Panc1 (cell line): ENCODE measurements around the gene KLRC4. TPM values are rescaled to one million over a fixed set of nuclear protein-coding genes. Genes with fewer than 3 reads are reported as not detected.

ENCODE experiments used
- ATAC-seq: fragments of 200-7000 bp; cut with Tn5 transposase; 2 replicates; pipeline ENCODE4 v1.9.1; 2020; ENCODE audit warnings: mild to moderate bottlenecking, moderate library complexity
- BruUV-seq: library from RNA; stranded (reverse); fragments of 400-500 nt; replicated peaks from 2 replicates; lab custom pipeline; 2021; lab: Mats Ljungman, UMichigan
- CTCF ChIA-PET: fragments of 300-600 bp; sonication (Branson Sonifier 250); formaldehyde crosslinking; loops from one replicate; lab custom pipeline; 2022; ENCODE audit warnings: antibody characterized with exemption; lab: Charles Lee
- POLR2A ChIA-PET: fragments of 300-600 bp; sonication (Branson Sonifier 250); formaldehyde crosslinking; loops from one replicate; lab custom pipeline; 2022; ENCODE audit warnings: antibody characterized with exemption; lab: Charles Lee
- DNase-seq: peaks from one replicate; pipeline ENCODE4 v3.0.0-alpha.2; 2010; ENCODE audit warnings: low read depth, low spot score
- H3K27ac ChIP-seq: 2 replicates; pipeline ENCODE4 v1.5.1; 2011; ENCODE audit warnings: mild to moderate bottlenecking, low read length, inconsistent platforms
- H3K27me3 ChIP-seq: fragments of 200-500 bp; sonication (Bioruptor generic); 2 replicates; pipeline ENCODE4 v1.6.0; 2014; ENCODE audit warnings: low read length, inconsistent platforms; ENCODE audit not compliant: control insufficient read depth, insufficient read depth
- H3K36me3 ChIP-seq: fragments of 200-500 bp; sonication (Bioruptor generic); 2 replicates; pipeline ENCODE4 v1.5.1; 2014; ENCODE audit warnings: inconsistent platforms, mild to moderate bottlenecking, low read length, moderate library complexity; ENCODE audit not compliant: control insufficient read depth, insufficient read depth
- H3K4me1 ChIP-seq: 2 replicates; pipeline ENCODE4 v1.5.1; 2011; ENCODE audit warnings: inconsistent platforms, mild to moderate bottlenecking, low read length, moderate library complexity; ENCODE audit not compliant: control insufficient read depth, insufficient read depth
- H3K4me3 ChIP-seq, 2 experiments: 2 replicates each; pipeline ENCODE4 v1.5.1; 2011 to 2012; ENCODE audit warnings: low read depth in 2 of 2, low read length in 2 of 2, mild to moderate bottlenecking in 2 of 2, inconsistent platforms in 1 of 2, moderate library complexity in 1 of 2
- H3K9me3 ChIP-seq: fragments of 200-500 bp; sonication (Bioruptor generic); 2 replicates; pipeline ENCODE4 v1.5.1; 2014; ENCODE audit warnings: low read depth, mild to moderate bottlenecking, inconsistent platforms, low read length, moderate library complexity; ENCODE audit not compliant: control insufficient read depth, insufficient read depth
- POLR2AphosphoS5 ChIP-seq: IDR thresholded peaks from 2 replicates; pipeline ENCODE4 v1.6.1; 2012; ENCODE audit warnings: mild to moderate bottlenecking, low read depth, low read length, moderate library complexity
- SIN3A ChIP-seq: IDR thresholded peaks from 2 replicates; pipeline ENCODE4 v1.6.1; 2012; ENCODE audit warnings: low read depth, mild to moderate bottlenecking, low read length, moderate library complexity, borderline replicate concordance; ENCODE audit not compliant: insufficient read depth
- TCF7L2 ChIP-seq: IDR thresholded peaks from 2 replicates; pipeline ENCODE4 v1.6.1; 2011; ENCODE audit warnings: mild to moderate bottlenecking, low read depth, low read length, inconsistent platforms
- in situ Hi-C: cut with HindIII; loops from 2 replicates; pipeline ENCODE4 v1.10.0; 2016; ENCODE audit warnings: low sequenced_read_pairs, low pct_unique_long_range_greater_than_20kb
- intact Hi-C: fragments of 100-400 bp; cut with micrococcal nuclease; formaldehyde crosslinking; loops from one replicate; pipeline ENCODE4 v1.10.0; 2022; ENCODE audit not compliant: unreplicated experiment
- total RNA-seq: library from RNA; stranded (reverse); gene quantifications from one replicate; pipeline ENCODE4 v1.2.1, GENCODE V29; 2021; ENCODE audit not compliant: unreplicated experiment
- TF ChIP-seq, protein P1 (sequence below), 2 experiments: IDR thresholded peaks; 2 replicates each; pipeline ENCODE4 v1.6.1; 2011 to 2012; ENCODE audit warnings: low read depth in 2 of 2, control low read depth in 1 of 2, low read length in 1 of 2, mild to moderate bottlenecking in 1 of 2, moderate library complexity in 1 of 2; ENCODE audit not compliant: insufficient read depth in 1 of 2
- TF ChIP-seq, protein P2 (sequence below): fragments of 450-650 bp; IDR thresholded peaks from 2 replicates; pipeline ENCODE4 v1.5.1; 2017; ENCODE audit warnings: mild to moderate bottlenecking

The KLRC4 gene
- total RNA-seq, 1 experiment from 2014 or later, result 1.4 TPM

DNA sequence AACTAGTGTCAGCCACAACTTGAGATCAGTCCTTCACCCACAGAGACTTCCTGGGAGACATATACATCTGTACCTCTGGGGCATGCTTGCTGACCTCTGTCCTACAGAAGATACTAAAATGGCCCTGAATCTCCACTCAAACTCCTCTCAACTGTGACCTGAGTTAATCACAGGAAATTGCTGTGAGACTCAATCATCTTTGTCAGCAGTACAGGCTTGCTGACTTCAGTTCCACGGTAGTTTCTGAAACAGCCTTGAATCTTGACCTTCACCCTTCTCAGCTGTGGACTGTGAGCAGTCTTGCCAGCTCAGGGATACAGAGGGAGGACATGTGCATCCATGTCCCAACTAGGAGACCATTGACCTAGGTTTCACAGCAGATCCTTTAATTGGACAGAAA is 45.0 kb upstream of the KLRC4 start:
- Histone ChIP-seq H3K27ac (no peak overlapping the region; the same call in 1 of the 2 replicates), H3K27me3 (no peaks in the 10 kb centered on the region), H3K36me3 (no peaks in the 10 kb centered on the region), H3K4me1 (no peaks in the 10 kb centered on the region), H3K4me3 (no peak overlapping the region), H3K9me3 (peaks cover 3% of the 10 kb centered on the region; the same call in 1 of the 2 replicates)
- DNase-seq, result no peak
- in situ Hi-C loops, result no loop called here
- ChIA-PET POLR2A (no interaction called here), CTCF (no interaction called here)
- TF ChIP-seq TCF7L2 (no peak), POLR2AphosphoS5 (no peak), SIN3A (no peak)
- TF ChIP-seq, protein P1, sequence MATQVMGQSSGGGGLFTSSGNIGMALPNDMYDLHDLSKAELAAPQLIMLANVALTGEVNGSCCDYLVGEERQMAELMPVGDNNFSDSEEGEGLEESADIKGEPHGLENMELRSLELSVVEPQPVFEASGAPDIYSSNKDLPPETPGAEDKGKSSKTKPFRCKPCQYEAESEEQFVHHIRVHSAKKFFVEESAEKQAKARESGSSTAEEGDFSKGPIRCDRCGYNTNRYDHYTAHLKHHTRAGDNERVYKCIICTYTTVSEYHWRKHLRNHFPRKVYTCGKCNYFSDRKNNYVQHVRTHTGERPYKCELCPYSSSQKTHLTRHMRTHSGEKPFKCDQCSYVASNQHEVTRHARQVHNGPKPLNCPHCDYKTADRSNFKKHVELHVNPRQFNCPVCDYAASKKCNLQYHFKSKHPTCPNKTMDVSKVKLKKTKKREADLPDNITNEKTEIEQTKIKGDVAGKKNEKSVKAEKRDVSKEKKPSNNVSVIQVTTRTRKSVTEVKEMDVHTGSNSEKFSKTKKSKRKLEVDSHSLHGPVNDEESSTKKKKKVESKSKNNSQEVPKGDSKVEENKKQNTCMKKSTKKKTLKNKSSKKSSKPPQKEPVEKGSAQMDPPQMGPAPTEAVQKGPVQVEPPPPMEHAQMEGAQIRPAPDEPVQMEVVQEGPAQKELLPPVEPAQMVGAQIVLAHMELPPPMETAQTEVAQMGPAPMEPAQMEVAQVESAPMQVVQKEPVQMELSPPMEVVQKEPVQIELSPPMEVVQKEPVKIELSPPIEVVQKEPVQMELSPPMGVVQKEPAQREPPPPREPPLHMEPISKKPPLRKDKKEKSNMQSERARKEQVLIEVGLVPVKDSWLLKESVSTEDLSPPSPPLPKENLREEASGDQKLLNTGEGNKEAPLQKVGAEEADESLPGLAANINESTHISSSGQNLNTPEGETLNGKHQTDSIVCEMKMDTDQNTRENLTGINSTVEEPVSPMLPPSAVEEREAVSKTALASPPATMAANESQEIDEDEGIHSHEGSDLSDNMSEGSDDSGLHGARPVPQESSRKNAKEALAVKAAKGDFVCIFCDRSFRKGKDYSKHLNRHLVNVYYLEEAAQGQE (IDR thresholded peaks at IDR 0.05; ENCODE audit: insufficient read depth in 1 of 2, low read depth in 2 of 2, low read length in 1 of 2), result no peak
- TF ChIP-seq, protein P2, sequence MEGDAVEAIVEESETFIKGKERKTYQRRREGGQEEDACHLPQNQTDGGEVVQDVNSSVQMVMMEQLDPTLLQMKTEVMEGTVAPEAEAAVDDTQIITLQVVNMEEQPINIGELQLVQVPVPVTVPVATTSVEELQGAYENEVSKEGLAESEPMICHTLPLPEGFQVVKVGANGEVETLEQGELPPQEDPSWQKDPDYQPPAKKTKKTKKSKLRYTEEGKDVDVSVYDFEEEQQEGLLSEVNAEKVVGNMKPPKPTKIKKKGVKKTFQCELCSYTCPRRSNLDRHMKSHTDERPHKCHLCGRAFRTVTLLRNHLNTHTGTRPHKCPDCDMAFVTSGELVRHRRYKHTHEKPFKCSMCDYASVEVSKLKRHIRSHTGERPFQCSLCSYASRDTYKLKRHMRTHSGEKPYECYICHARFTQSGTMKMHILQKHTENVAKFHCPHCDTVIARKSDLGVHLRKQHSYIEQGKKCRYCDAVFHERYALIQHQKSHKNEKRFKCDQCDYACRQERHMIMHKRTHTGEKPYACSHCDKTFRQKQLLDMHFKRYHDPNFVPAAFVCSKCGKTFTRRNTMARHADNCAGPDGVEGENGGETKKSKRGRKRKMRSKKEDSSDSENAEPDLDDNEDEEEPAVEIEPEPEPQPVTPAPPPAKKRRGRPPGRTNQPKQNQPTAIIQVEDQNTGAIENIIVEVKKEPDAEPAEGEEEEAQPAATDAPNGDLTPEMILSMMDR, result no peak
- no TSS peak for BruUV-seq
- intact Hi-C loops, result no loop called here
- no peak for ATAC-seq

DNA sequence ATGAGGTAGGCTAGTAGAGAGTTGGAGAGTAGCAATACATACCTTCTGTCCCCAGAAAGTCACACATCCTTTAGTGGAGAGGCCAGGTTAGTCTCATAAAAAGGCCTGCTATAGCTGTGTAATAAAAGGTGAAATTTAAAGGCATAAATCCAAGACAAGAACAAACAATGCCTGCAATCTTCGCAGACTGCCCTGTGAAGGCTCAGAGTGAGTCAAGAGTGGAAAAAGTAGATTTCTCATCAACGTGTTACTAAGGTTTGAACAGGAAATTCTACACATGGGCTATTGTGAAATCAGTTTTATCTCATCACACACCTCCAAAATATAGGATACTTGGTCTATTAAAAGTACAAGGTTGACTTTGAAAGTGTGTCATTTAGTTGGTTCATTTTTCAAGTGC is 43.6 kb upstream of the KLRC4 start, which contains the start of gene KLRC1:
Gene KLRC1 (minus strand): TSS at position 222 of the 400 bp plus-strand sequence. CDS start 2,221 bp downstream, outside the sequence.
- intact Hi-C loops (no loop called here), in situ Hi-C loops (no loop called here)
- TF ChIP-seq, protein P1 (IDR thresholded peaks at IDR 0.05; ENCODE audit: insufficient read depth in 1 of 2, low read depth in 2 of 2, low read length in 1 of 2), result no peak
- DNase-seq, result no peak
- no peak within 1 kb of the TSS for H3K4me3 ChIP-seq
- no peak within 1 kb of the TSS for H3K27ac ChIP-seq
- POLR2A ChIA-PET, result no interaction called here
- H3K36me3 ChIP-seq, result no peaks in the 10 kb centered on the region
- no peak for ATAC-seq
- H3K27me3 ChIP-seq, result no peaks in the 10 kb centered on the region
- no TSS peak for BruUV-seq
- H3K4me1 ChIP-seq, result no peaks in the 10 kb centered on the region
- CTCF ChIA-PET, result no interaction called here
- peaks cover 3% of the 10 kb centered on the region; the same call in 1 of the 2 replicates for H3K9me3 ChIP-seq
